OCI-LY3 (cell line): Measurements from ENCODE around the gene HOXB3.
A peak's percentile ranks its signal among the peaks of the same experiment; 100 is the strongest.

Source experiments
- H2AFZ ChIP-seq: fragments of 200-600, 300-600 bp; shearing (Covaris generic); 2 replicates; pipeline ENCODE4 v1.6.0; 2014; ENCODE audit warnings: antibody characterized with exemption, low read depth, low read length
- H3K27ac ChIP-seq: fragments of 200-600, 300-600 bp; sonication (generic); 2 replicates; pipeline ENCODE4 v1.5.1; 2014; ENCODE audit warnings: mild to moderate bottlenecking, low read length, moderate library complexity, mixed read lengths
- H3K27me3 ChIP-seq: fragments of 200-600, 300-600 bp; sonication (generic); 2 replicates; pipeline ENCODE4 v1.6.1; 2014; ENCODE audit warnings: low read depth, low read length, mixed read lengths
- H3K36me3 ChIP-seq: fragments of 200-600, 300-600 bp; sonication (generic); replicated peaks from 2 replicates; pipeline ENCODE3; 2014; ENCODE audit warnings: low read depth, low read length, mixed read lengths
- H3K4me1 ChIP-seq: fragments of 300-600, 200-600 bp; sonication (generic); 2 replicates; pipeline ENCODE4 v1.6.1; 2014; ENCODE audit warnings: low read length, mixed read lengths
- H3K4me2 ChIP-seq: fragments of 200-600, 300-600 bp; sonication (generic); 2 replicates; pipeline ENCODE4 v1.6.1; 2014; ENCODE audit warnings: low read length, mixed read lengths
- H3K4me3 ChIP-seq: fragments of 300-600, 200-600 bp; sonication (generic); 2 replicates; pipeline ENCODE4 v1.5.1; 2014; ENCODE audit warnings: antibody characterized with exemption, mild to moderate bottlenecking, low read length, moderate library complexity
- H3K79me2 ChIP-seq: fragments of 300-600, 200-600 bp; shearing (Covaris generic); 2 replicates; pipeline ENCODE4 v1.6.1; 2014; ENCODE audit warnings: mild to moderate bottlenecking, low read length, mixed read lengths
- H3K9ac ChIP-seq: fragments of 300-600, 200-600 bp; shearing (Covaris generic); 2 replicates; pipeline ENCODE4 v1.6.0; 2014; ENCODE audit warnings: mild to moderate bottlenecking, low read length, moderate library complexity
- H3K9me3 ChIP-seq: fragments of 200-600, 300-600 bp; shearing (Covaris generic); 2 replicates; pipeline ENCODE4 v1.6.1; 2014; ENCODE audit warnings: low read length, mixed read lengths; ENCODE audit not compliant: insufficient read depth
- H4K20me1 ChIP-seq: fragments of 200-600, 300-600 bp; sonication (generic); 2 replicates; pipeline ENCODE4 v1.6.1; 2016; ENCODE audit warnings: low read length, mixed read lengths; ENCODE audit not compliant: insufficient read depth
- CTCF ChIP-seq: fragments of 200-600, 300-600 bp; sonication (generic); IDR thresholded peaks from 2 replicates; pipeline ENCODE4 v1.5.1; 2014; ENCODE audit warnings: antibody characterized with exemption, low read length, low read depth
- EZH2phosphoT487 ChIP-seq: fragments of 200-600 bp; shearing (Covaris generic); IDR thresholded peaks from 2 replicates; pipeline ENCODE4 v1.6.1; 2018; ENCODE audit warnings: antibody characterized with exemption, mixed run types, low read depth

HOXB3 gene

GRCh38 chr17:48592577-48592976, 2.5 kb upstream of the HOXB3 start:
- TF ChIP-seq EZH2phosphoT487 = no peak
- no peak for TF ChIP-seq CTCF
- peak overlapping the region; percentile 68 for H3K4me3 ChIP-seq

GRCh38 chr17:48592057-48592514, 2.0 kb upstream of the HOXB3 start:
- Histone ChIP-seq H3K9ac (no peak overlapping the region), H3K4me1 (peaks cover 27% of the 10 kb centered on the region), H3K27ac (no peak overlapping the region), H3K9me3 (no peaks in the 10 kb centered on the region), H3K36me3 (no peaks in the 10 kb centered on the region), H3K4me3 (no peak overlapping the region; the same call in 1 of the 2 replicates), H3K27me3 (peaks cover 37% of the 10 kb centered on the region), H3K79me2 (peaks cover 4% of the 10 kb centered on the region; the same call in 1 of the 2 replicates), H3K4me2 (peak overlapping the region; percentile 80), H2AFZ (no peak overlapping the region), H4K20me1 (no peaks in the 10 kb centered on the region)
- no peak for TF ChIP-seq EZH2phosphoT487

More at GRCh38 chr17:48592577-48592976, 2.5 kb upstream of the HOXB3 start:
- H3K27me3 ChIP-seq = peaks cover 32% of the 10 kb centered on the region
- no peaks in the 10 kb centered on the region for H4K20me1 ChIP-seq
- peaks cover 29% of the 10 kb centered on the region for H3K4me1 ChIP-seq
- peaks cover 7% of the 10 kb centered on the region; the same call in 1 of the 2 replicates for H3K79me2 ChIP-seq
- no peak overlapping the region for H3K27ac ChIP-seq
- H3K9me3 ChIP-seq = no peaks in the 10 kb centered on the region
- no peaks in the 10 kb centered on the region for H3K36me3 ChIP-seq
- H2AFZ ChIP-seq = no peak overlapping the region
- peak overlapping the region; percentile 80 for H3K4me2 ChIP-seq
- 0 out of 2 replicates have a peak overlapping the region, but pooled peaks have one; percentile 21 for H3K9ac ChIP-seq

GRCh38 chr17:48591255-48592056, 1.4 kb upstream of the HOXB3 start:
- no peak for TF ChIP-seq EZH2phosphoT487
- no peak for TF ChIP-seq CTCF
- Histone ChIP-seq H3K9me3 (no peaks in the 10 kb centered on the region), H3K27me3 (peaks cover 44% of the 10 kb centered on the region), H3K79me2 (no peaks in the 10 kb centered on the region), H3K9ac (no peak overlapping the region), H3K4me2 (no peak overlapping the region), H3K27ac (no peak overlapping the region), H3K36me3 (no peaks in the 10 kb centered on the region), H2AFZ (no peak overlapping the region), H4K20me1 (no peaks in the 10 kb centered on the region), H3K4me1 (peaks cover 28% of the 10 kb centered on the region), H3K4me3 (no peak overlapping the region)

GRCh38 chr17:48590607-48591161, 643 bp upstream of the HOXB3 start:
- TF ChIP-seq EZH2phosphoT487 (no peak), CTCF (no peak)
- no peak overlapping the region for H3K9ac ChIP-seq
- no peak overlapping the region for H3K27ac ChIP-seq
- peak overlapping the region; percentile 68; the same call in 1 of the 2 replicates for H3K4me3 ChIP-seq
- H3K36me3 ChIP-seq = no peaks in the 10 kb centered on the region
- H3K9me3 ChIP-seq = no peaks in the 10 kb centered on the region
- peak overlapping the region; percentile 82; the same call in 1 of the 2 replicates for H2AFZ ChIP-seq
- H3K79me2 ChIP-seq = no peaks in the 10 kb centered on the region
- H3K4me2 ChIP-seq = peak overlapping the region; percentile 76
- peaks cover 49% of the 10 kb centered on the region for H3K27me3 ChIP-seq
- peaks cover 32% of the 10 kb centered on the region for H3K4me1 ChIP-seq
- no peaks in the 10 kb centered on the region for H4K20me1 ChIP-seq
